SK-N-SH treated with all-trans-retinoic acid at 6 μM for 48 hours (cell line): ENCODE measurements around the gene KLRF1.

Experiments used
- ATAC-seq: fragments of 200-7000 bp; cut with Tn5 transposase; 3 replicates; pipeline ENCODE4 v1.9.1; 2020; ENCODE audit warnings: mild to moderate bottlenecking, moderate library complexity
- ARNTL ChIP-seq: fragments of 450-650 bp; formaldehyde crosslinking; IDR thresholded peaks from 2 replicates; pipeline ENCODE4 v1.5.0; 2020; ENCODE audit warnings: low read depth, mild to moderate bottlenecking, moderate library complexity, borderline replicate concordance
- BACH2 ChIP-seq: fragments of 250-450 bp; sonication (Bioruptor Pico); IDR thresholded peaks from 2 replicates; pipeline ENCODE4 v1.9.0; 2021; ENCODE audit warnings: mild to moderate bottlenecking, borderline replicate concordance
- CREB5 ChIP-seq: fragments of 250-450 bp; sonication (Bioruptor Pico); IDR thresholded peaks from 2 replicates; pipeline ENCODE4 v1.5.1; 2020; ENCODE audit warnings: low read depth, mild to moderate bottlenecking, moderate library complexity
- CSDC2 ChIP-seq: fragments of 250-450 bp; sonication (Bioruptor Pico); IDR thresholded peaks from 2 replicates; pipeline ENCODE4 v1.5.0; 2020; ENCODE audit warnings: mild to moderate bottlenecking, moderate library complexity
- CSRNP3 ChIP-seq: fragments of 250-450 bp; sonication (Bioruptor Pico); IDR thresholded peaks from 2 replicates; pipeline ENCODE4 v1.5.1; 2021; ENCODE audit warnings: mild to moderate bottlenecking, moderate library complexity
- GLIS3 ChIP-seq: fragments of 250-450 bp; sonication (Bioruptor Pico); IDR thresholded peaks from 2 replicates; pipeline ENCODE4 v1.5.0; 2020; ENCODE audit warnings: mild to moderate bottlenecking, moderate library complexity
- ISL1 ChIP-seq: fragments of 250-450 bp; sonication (Bioruptor Pico); IDR thresholded peaks from 2 replicates; pipeline ENCODE4 v2.1.2; 2022; ENCODE audit warnings: mild to moderate bottlenecking, moderate library complexity
- OSR1 ChIP-seq: fragments of 250-450 bp; sonication (Bioruptor Pico); IDR thresholded peaks from 2 replicates; pipeline ENCODE4 v1.8.0; 2022; ENCODE audit warnings: moderate library complexity, mild to moderate bottlenecking, inconsistent platforms
- PATZ1 ChIP-seq: fragments of 250-450 bp; sonication (Bioruptor Pico); IDR thresholded peaks from 2 replicates; pipeline ENCODE4 v1.8.0; 2020; ENCODE audit warnings: mild to moderate bottlenecking, moderate library complexity, borderline replicate concordance
- POU6F1 ChIP-seq: fragments of 250-450 bp; sonication (Bioruptor Pico); IDR thresholded peaks from 2 replicates; pipeline ENCODE4 v1.8.0; 2021; ENCODE audit warnings: low read depth, mild to moderate bottlenecking, moderate library complexity, borderline replicate concordance
- PPARA ChIP-seq: fragments of 250-450 bp; sonication (Bioruptor Pico); IDR thresholded peaks from 2 replicates; pipeline ENCODE4 v1.5.0; 2020; ENCODE audit warnings: mild to moderate bottlenecking, borderline replicate concordance
- RARB ChIP-seq: fragments of 250-450 bp; sonication (Bioruptor Pico); IDR thresholded peaks from 2 replicates; pipeline ENCODE4 v1.8.0; 2021; ENCODE audit warnings: mild to moderate bottlenecking, moderate library complexity
- SNAI2 ChIP-seq: fragments of 250-450 bp; sonication (Bioruptor Pico); IDR thresholded peaks from 2 replicates; pipeline ENCODE4 v1.5.0; 2020; ENCODE audit warnings: mild to moderate bottlenecking, moderate library complexity
- TCF4 ChIP-seq: fragments of 250-450 bp; sonication (Bioruptor Pico); IDR thresholded peaks from 2 replicates; pipeline ENCODE4 v1.8.0; 2021; ENCODE audit warnings: mild to moderate bottlenecking, moderate library complexity, borderline replicate concordance
- TOX ChIP-seq: fragments of 250-450 bp; sonication (Bioruptor Pico); IDR thresholded peaks from 2 replicates; pipeline ENCODE4 v1.8.0; 2021; ENCODE audit warnings: mild to moderate bottlenecking, moderate library complexity, borderline replicate concordance
- TSHZ2 ChIP-seq: fragments of 250-450 bp; sonication (Bioruptor Pico); IDR thresholded peaks from 2 replicates; pipeline ENCODE4 v1.5.0; 2020; ENCODE audit warnings: mild to moderate bottlenecking, moderate library complexity
- ZC3H10 ChIP-seq: fragments of 250-450 bp; sonication (Bioruptor Pico); IDR thresholded peaks from 2 replicates; pipeline ENCODE4 v1.5.1; 2021; ENCODE audit warnings: mild to moderate bottlenecking, moderate library complexity
- ZFP3 ChIP-seq: fragments of 250-450 bp; sonication (Bioruptor Pico); IDR thresholded peaks from 2 replicates; pipeline ENCODE4 v1.5.0; 2020; ENCODE audit warnings: mild to moderate bottlenecking, moderate library complexity
- ZFP30 ChIP-seq: fragments of 450-650 bp; formaldehyde crosslinking; IDR thresholded peaks from 2 replicates; pipeline ENCODE4 v1.5.0; 2022; ENCODE audit warnings: mild to moderate bottlenecking, moderate library complexity
- ZNF565 ChIP-seq: fragments of 450-650 bp; formaldehyde crosslinking; conservative IDR thresholded peaks from 2 replicates; pipeline ENCODE4 v1.5.0; 2020; ENCODE audit warnings: low read depth, mild to moderate bottlenecking, moderate library complexity
- ZNF70 ChIP-seq: fragments of 450-650 bp; formaldehyde crosslinking; IDR thresholded peaks from 2 replicates; pipeline ENCODE4 v1.5.0; 2020; ENCODE audit warnings: mild to moderate bottlenecking, moderate library complexity
- ZNF8 ChIP-seq: fragments of 450-650 bp; formaldehyde crosslinking; IDR thresholded peaks from 2 replicates; pipeline ENCODE4 v1.5.0; 2020; ENCODE audit warnings: mild to moderate bottlenecking, moderate library complexity

The KLRF1 gene

GRCh38 chr12:9796346-9796745 is 30.9 kb upstream of the KLRF1 start (continued):
- TF ChIP-seq PATZ1 (CRISPR knock-in tag), result no peak
- TF ChIP-seq ZNF8 (CRISPR knock-in tag), result no peak
- TF ChIP-seq PPARA, result no peak
- TF ChIP-seq, all 23 proteins: peak for 0

GRCh38 chr12:9796971-9797370 is 30.3 kb upstream of the KLRF1 start:
- no peak for ATAC-seq
- TF ChIP-seq OSR1 (no peak), CSRNP3 (no peak), ZNF565 (CRISPR knock-in tag) (no peak), GLIS3 (CRISPR knock-in tag) (no peak), POU6F1 (CRISPR knock-in tag) (no peak)
- TF ChIP-seq, all 23 proteins: peak for 0

- TF ChIP-seq GLIS3 (CRISPR knock-in tag), result no peak
- TF ChIP-seq CREB5 (CRISPR knock-in tag), result no peak
- no peak for TF ChIP-seq ZFP3
- peak; percentile 54; the same call in 2 of the 3 replicates for ATAC-seq
Observed at GRCh38 chr12:9797722-9798619, 29.3 kb upstream of the KLRF1 start.

- TF ChIP-seq SNAI2 (CRISPR knock-in tag), result no peak
- no peak for TF ChIP-seq CSDC2 (CRISPR knock-in tag)
- no peak for TF ChIP-seq BACH2 (CRISPR knock-in tag)
- TF ChIP-seq TOX (CRISPR knock-in tag), result no peak
- TF ChIP-seq ZNF8 (CRISPR knock-in tag), result no peak
- TF ChIP-seq CREB5 (CRISPR knock-in tag), result no peak
- no peak for TF ChIP-seq ZFP3
- TF ChIP-seq TCF4, result no peak
- TF ChIP-seq, all 23 proteins: peak for 0
- ATAC-seq, result no peak
Observed at GRCh38 chr12:9799961-9800360, 27.3 kb upstream of the KLRF1 start.

GRCh38 chr12:9805883-9806282 is 21.4 kb upstream of the KLRF1 start:
- no peak for ATAC-seq
- no peak for TF ChIP-seq ZFP3
- no peak for TF ChIP-seq OSR1
- TF ChIP-seq TCF4, result no peak
- TF ChIP-seq CREB5 (CRISPR knock-in tag), result no peak
- TF ChIP-seq ZNF70 (CRISPR knock-in tag), result no peak
- TF ChIP-seq TSHZ2 (CRISPR knock-in tag), result no peak
- no peak for TF ChIP-seq CSDC2 (CRISPR knock-in tag)
- no peak for TF ChIP-seq RARB (CRISPR knock-in tag)
- no peak for TF ChIP-seq ARNTL (CRISPR knock-in tag)
- TF ChIP-seq ZC3H10 (CRISPR knock-in tag), result no peak
- no peak for TF ChIP-seq ZFP30 (CRISPR knock-in tag)
- TF ChIP-seq ISL1 (CRISPR knock-in tag), result no peak
